Measurements from ENCODE around the gene RUFY3. TPM values are rescaled to one million over a fixed set of nuclear protein-coding genes. Genes with fewer than 3 reads are reported as not detected.
"Not testable (repeated sequence)": the region's sequence is repeated elsewhere in the genome, so short reads cannot be mapped to it uniquely, and the experiment has no call there.

The RUFY3 gene
- polyA plus RNA-seq, 1 donor from 2014 or later: 16.8 TPM

DNA sequence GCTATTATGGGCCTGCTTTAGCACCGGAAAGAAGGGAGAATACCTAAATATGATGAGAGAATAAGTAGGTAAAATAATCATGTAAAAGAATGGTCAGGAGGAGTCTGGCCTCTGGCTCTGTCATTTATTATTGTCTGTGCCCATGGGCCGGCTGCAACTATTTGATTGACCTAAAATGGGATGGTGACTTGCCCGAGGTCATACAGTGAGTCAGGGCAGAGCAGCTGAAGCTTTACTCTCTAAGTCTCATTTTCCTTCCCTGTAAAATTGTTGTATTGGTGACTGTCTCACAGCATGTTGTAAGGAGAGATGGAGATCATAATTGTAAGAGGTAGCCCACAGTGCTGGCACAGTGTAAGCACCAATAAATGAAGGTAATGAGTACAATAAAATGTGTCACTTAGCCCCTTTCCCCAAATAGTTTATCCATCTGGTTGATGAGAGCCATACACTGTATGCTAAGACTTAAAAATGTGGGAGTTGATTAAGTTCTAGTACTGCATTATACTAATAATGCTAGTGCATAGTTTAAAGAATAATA lies 39.6 kb downstream of the RUFY3 start:
- no peak overlapping the region for H3K27ac Mint-ChIP-seq
- peaks cover 6% of the 10 kb centered on the region for H3K36me3 Mint-ChIP-seq
- no peak overlapping the region for H3K4me3 Mint-ChIP-seq
- no peaks in the 10 kb centered on the region for H3K9me3 Mint-ChIP-seq
- peaks cover 10 to 19% (median 13%) of the 10 kb centered on the region in 3 donors for H3K4me1 Mint-ChIP-seq
- H3K27me3 Mint-ChIP-seq: no peaks in the 10 kb centered on the region

DNA sequence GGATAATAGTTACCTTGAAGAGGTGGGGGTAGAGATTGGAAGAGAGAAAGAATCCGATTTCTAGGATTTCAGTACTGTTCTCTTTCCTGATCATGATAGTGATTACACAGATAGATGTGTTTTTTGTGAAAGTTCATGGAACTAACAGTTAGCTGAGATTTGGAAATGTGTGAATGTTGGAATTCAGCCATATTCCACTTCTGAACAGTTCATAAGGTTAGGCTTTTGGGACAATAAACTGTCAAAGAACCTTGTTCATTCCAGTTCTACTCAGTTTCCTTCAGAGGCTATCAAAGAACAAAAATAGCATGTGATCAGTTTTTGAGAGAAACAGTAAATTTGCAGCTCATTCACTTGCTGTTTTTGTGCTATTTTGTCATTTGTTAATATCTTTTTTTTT lies 43.6 kb downstream of the RUFY3 start:
- Mint-ChIP-seq H3K4me3 (no peak overlapping the region), H3K27ac (no peak overlapping the region), H3K9me3 (no peaks in the 10 kb centered on the region), H3K4me1 (peaks cover 0 to 5% (median 0%) of the 10 kb centered on the region in 3 donors), H3K27me3 (no peaks in the 10 kb centered on the region), H3K36me3 (peaks cover 10% of the 10 kb centered on the region)

DNA sequence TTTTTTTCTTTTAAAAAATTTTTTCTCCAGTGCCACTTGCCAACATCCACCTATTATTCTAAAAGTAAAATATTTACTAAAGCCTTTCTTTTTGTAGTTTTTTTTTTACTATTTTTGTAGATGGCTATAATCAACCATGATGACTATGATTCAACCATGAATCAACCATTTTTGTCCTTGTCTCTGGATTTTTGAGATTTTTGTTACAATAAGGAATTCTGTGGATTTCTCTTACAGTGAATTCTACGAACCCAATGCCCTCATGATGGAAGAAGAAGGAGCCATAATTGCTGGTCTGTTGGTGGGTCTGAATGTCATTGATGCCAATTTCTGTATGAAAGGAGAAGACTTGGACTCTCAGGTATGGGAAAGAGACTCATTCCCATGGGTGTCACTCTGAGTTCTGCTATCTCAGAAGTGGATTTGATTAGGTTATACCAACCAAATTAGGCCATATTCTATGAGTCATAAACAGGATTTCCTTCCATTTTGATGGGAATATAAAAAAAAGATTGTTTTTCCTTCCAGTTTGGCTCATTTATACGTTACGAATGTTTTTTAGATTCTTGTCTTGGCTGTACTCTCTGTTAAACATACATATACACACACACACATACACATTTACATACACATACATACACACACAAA lies 46.7 kb downstream of the RUFY3 start:
- Mint-ChIP-seq H3K27me3 (no peaks in the 10 kb centered on the region), H3K9me3 (no peaks in the 10 kb centered on the region), H3K27ac (no peak overlapping the region), H3K4me1 (peaks cover 0 to 5% (median 0%) of the 10 kb centered on the region in 3 donors), H3K36me3 (peaks cover 12% of the 10 kb centered on the region), H3K4me3 (no peak overlapping the region)

DNA sequence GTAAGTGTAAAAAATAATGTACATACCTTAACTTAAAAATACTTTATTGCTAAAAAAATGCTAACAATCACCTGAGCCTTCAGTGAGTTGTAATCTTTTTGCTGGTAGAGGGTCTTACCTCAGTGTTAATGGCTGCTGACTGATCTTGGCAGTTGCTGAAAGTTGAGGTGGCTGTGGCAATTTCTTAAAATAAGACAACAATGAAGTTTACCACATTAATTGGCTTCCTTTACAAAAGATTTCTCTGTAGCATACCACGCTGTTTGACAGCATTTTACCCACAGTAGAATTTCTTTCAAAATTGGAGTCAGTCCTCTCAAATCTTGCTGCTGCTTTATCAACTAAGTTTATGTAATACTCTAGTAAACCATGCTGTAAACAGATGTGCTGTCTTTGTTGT lies 47.6 kb downstream of the RUFY3 start:
- not testable (repeated sequence) for H3K27ac Mint-ChIP-seq, H3K4me3 Mint-ChIP-seq, H3K27me3 Mint-ChIP-seq, H3K4me1 Mint-ChIP-seq, H3K9me3 Mint-ChIP-seq
- peaks cover 12% of the 10 kb centered on the region for H3K36me3 Mint-ChIP-seq

DNA sequence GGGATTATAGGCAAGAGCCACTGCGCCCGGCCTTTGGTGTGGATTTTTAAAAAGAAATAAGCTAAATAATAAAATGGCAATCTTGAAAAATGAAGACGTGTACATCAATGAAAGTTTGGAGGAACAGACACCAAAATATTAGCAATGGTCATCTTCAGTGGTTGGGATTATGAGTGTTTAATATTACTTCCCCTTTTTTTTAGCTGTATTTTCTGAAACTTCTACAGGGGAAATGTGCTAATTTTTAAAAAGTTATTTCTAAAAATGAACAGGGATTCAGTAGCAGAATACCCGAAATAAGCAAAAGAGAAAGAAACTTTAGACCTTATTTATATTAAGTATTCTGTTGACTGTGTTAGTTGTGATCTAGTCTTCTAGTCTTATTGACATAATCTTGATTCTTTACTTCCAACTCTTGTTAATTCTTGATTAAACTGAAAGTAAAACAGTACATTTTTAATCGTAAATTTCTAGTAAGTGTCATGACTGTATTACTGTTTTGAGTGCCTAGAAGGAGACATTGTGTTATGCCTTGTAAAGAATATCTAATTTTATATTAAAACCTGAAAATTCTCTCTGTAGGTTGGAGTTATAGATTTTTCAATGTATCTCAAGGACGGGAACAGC lies 51.3 kb downstream of the RUFY3 start:
- no peak overlapping the region for H3K27ac Mint-ChIP-seq
- no peak overlapping the region for H3K4me3 Mint-ChIP-seq
- H3K4me1 Mint-ChIP-seq: peaks cover 0 to 5% (median 0%) of the 10 kb centered on the region in 3 donors
- peaks cover 5% of the 10 kb centered on the region for H3K36me3 Mint-ChIP-seq
- H3K9me3 Mint-ChIP-seq: no peaks in the 10 kb centered on the region
- H3K27me3 Mint-ChIP-seq: no peaks in the 10 kb centered on the region

DNA sequence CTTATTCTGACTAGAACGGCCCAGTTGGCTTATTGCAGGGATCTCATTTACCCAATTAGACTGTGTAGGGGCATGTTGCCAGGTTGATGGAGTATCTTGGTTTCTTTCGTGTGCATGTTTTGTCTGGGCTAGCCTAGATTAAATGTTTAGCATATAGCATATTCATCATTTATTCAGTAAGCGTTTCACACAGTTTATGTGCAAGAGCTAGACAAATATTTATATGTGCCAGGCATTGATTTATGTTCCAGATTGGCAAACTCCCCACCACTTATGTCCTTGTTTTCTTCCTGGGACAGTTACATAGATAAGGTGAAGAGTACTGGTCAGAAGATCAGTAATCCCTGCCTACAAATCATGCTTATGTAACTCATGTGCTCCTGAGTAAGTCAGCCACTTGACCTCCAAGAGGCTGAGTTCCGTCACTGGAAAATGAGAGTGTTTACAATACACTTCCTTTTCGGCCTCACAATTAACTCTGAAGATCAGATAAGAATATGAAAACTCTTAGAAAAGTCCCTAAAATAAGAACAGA lies 57.2 kb downstream of the RUFY3 start:
- H3K4me3 Mint-ChIP-seq: no peak overlapping the region
- H3K27ac Mint-ChIP-seq: no peak overlapping the region
- no peaks in the 10 kb centered on the region for H3K27me3 Mint-ChIP-seq
- H3K9me3 Mint-ChIP-seq: no peaks in the 10 kb centered on the region
- H3K36me3 Mint-ChIP-seq: peaks cover 5% of the 10 kb centered on the region
- H3K4me1 Mint-ChIP-seq: no peaks in the 10 kb centered on the region

DNA sequence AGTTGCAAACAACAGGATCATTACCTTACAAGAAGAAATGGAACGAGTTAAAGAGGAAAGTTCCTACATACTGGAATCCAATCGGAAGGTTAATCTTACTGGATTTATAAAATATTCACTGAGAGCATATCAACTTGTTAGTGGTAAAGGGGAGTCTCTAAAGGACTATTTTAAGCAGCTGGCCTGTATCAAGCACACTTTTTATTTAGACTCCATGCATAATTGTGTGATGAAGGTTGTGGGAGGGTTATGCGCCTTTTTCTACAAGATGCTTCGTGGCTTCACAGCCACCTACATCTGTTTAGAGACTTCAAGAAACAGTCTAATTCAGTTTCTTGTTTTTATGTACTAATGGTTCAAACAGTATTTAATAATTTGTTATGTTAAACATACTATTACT lies 61.3 kb downstream of the RUFY3 start:
- H3K27ac Mint-ChIP-seq: no peak overlapping the region

DNA sequence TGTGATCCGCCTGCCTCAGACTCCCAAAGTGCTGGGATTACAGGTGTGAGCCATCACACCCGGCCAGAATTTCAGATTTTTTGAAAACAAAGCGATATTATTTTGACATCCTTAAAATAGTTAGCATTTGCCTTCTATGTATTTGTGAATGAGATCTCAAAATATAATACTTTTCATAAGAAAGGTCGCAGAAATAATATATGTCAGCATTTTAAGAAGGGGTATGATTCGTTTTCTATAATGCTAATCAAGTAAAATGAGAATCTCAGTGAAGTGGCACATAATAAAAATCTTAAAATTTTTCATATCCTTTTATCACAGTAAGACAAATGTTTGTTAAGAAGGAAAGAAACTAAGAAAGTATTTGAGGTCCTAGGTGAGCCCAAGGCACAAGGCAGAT lies 65.7 kb downstream of the RUFY3 start:
- no peak overlapping the region for H3K4me3 Mint-ChIP-seq
- H3K36me3 Mint-ChIP-seq: peaks cover 14% of the 10 kb centered on the region
- no peak overlapping the region for H3K27ac Mint-ChIP-seq

More for the DNA sequence above, 61.3 kb downstream of the RUFY3 start:
- Mint-ChIP-seq H3K36me3 (peaks cover 13% of the 10 kb centered on the region), H3K27me3 (no peaks in the 10 kb centered on the region), H3K4me3 (no peak overlapping the region), H3K4me1 (no peaks in the 10 kb centered on the region), H3K9me3 (no peaks in the 10 kb centered on the region)

DNA sequence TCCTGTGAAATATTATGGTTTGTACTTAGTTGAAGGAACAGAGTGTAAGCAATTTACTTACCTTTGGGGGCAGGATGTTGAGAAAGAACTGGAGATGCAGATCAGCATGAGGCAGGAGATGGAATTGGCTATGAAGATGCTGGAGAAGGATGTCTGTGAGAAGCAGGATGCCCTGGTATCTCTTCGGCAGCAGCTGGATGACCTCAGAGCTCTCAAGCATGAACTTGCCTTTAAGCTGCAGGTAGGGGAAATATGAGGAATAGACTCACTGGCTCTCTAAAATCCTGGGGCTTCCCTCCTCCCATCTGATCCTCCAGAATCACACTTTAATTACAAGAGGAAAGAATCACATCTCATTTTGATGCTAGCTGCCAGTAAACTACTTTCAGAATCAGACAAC lies 67.0 kb downstream of the RUFY3 start:
- Mint-ChIP-seq H3K27ac (no peak overlapping the region), H3K27me3 (no peaks in the 10 kb centered on the region), H3K4me1 (peaks cover 0 to 4% (median 0%) of the 10 kb centered on the region in 3 donors), H3K36me3 (peaks cover 18% of the 10 kb centered on the region), H3K9me3 (no peaks in the 10 kb centered on the region), H3K4me3 (no peak overlapping the region)

More for the DNA sequence above, 65.7 kb downstream of the RUFY3 start:
- no peaks in the 10 kb centered on the region for H3K27me3 Mint-ChIP-seq
- peaks cover 0 to 4% (median 0%) of the 10 kb centered on the region in 3 donors for H3K4me1 Mint-ChIP-seq
- no peaks in the 10 kb centered on the region for H3K9me3 Mint-ChIP-seq

DNA sequence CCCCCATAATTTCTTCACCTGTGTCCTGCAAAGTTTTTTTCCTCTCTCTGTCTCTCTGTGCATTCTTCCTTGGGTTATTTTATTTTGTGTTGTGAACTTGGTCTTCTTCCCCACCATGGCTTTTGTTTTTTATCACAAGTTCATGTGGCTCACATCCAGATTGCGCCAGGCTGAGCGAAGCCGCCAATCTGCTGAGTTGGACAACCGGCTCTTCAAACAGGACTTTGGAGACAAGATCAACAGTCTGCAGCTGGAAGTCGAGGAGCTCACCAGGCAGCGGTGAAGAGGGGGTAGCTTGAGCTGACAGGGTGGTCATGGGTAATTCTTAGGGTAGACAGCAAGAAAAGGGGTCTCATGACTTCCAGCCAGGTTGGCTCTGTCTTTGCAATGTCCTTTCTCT lies 71.9 kb downstream of the RUFY3 start:
- H3K9me3 Mint-ChIP-seq: no peaks in the 10 kb centered on the region
- H3K4me3 Mint-ChIP-seq: no peak overlapping the region
- peaks cover 0 to 4% (median 0%) of the 10 kb centered on the region in 3 donors for H3K4me1 Mint-ChIP-seq
- H3K36me3 Mint-ChIP-seq: peaks cover 14% of the 10 kb centered on the region
- no peaks in the 10 kb centered on the region for H3K27me3 Mint-ChIP-seq
- no peak overlapping the region for H3K27ac Mint-ChIP-seq

DNA sequence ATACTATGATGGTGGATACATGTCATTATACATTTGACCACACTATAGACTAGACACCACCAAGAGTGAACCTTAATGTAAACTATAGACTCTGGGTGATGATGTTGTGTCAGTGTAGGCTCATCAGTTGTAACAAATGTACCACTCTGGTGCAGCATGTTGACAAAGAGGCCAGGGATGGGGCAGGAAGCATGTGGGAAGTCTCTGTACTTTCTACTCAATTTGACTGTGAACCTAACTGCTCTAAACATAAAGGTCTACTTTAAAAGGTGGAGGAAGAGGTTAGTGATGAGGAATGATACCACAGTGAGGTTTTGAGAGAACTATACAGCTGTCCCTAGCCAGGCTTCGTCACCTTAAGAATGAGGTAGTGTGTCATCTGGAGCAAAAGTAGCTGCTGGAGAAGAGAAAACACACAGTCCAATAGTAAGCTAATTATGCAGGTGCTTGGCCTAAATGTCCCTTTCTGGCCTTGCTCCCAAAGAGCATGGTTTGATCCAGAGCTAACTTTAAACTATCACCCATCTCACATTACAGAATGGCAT lies 79.6 kb downstream of the RUFY3 start:
- no peaks in the 10 kb centered on the region for H3K27me3 Mint-ChIP-seq
- H3K9me3 Mint-ChIP-seq: no peaks in the 10 kb centered on the region
- no peak overlapping the region for H3K4me3 Mint-ChIP-seq
- peak overlapping the region in 1 of 3 donors; percentile 57 for H3K27ac Mint-ChIP-seq
- peaks cover 7% of the 10 kb centered on the region for H3K36me3 Mint-ChIP-seq
- H3K4me1 Mint-ChIP-seq: no peaks in the 10 kb centered on the region

DNA sequence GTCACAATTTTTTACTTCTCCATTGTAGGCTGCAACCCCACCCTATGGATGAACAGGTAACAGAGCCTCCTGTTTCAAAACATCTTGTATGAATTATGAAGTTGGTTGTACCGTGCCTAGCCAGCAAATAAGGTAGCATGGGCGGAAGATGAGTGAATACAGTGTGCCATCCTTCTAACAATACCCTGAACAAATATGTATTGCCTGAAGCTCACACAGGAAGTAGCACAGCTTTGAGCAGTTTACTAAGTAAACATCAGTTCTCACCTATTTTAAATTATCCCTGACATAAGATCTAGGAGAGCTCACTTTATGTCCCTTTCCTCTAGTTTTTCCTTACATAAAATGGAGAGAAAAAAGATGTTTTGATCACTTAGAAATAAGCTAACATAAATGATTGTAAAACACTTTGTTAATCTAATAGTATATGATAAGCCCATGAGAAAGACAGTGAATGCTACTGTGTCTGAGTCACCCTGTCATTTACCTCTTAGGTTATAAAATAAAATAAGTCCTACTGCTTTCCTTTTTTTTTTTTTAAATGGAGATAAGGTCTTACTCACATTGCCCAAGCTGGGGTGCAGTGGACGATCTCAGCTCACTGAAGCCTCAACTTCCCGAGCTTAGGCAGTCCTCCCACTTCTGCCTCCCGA lies 81.3 kb downstream of the RUFY3 start:
- Mint-ChIP-seq H3K27ac (peak overlapping the region in 1 of 3 donors; percentile 2), H3K36me3 (peaks cover 4% of the 10 kb centered on the region), H3K9me3 (no peaks in the 10 kb centered on the region), H3K4me1 (no peaks in the 10 kb centered on the region), H3K27me3 (no peaks in the 10 kb centered on the region), H3K4me3 (no peak overlapping the region)

DNA sequence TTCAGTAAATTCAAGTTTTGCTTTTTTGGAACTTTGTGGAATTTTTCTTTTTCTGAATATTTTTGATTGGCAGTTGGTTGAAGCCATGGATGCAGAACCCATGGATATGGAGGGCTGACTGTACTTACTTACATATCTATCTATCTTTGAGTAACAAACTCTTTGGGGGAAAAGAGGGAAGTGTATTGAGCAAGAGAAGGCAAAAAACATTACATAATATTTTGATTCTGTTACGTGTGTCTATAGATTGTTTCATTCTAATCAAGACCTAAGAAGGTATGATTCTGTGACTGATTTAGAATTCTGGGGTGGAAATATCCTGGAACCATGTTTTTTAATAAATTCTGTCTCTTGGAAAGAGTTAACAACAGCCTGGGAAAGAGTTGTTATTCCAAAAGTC lies 86.4 kb downstream of the RUFY3 start:
- Mint-ChIP-seq H3K9me3 (no peaks in the 10 kb centered on the region), H3K4me1 (peaks cover 0 to 5% (median 0%) of the 10 kb centered on the region in 3 donors), H3K27me3 (no peaks in the 10 kb centered on the region), H3K36me3 (peaks cover 8% of the 10 kb centered on the region), H3K27ac (no peak overlapping the region), H3K4me3 (no peak overlapping the region)

DNA sequence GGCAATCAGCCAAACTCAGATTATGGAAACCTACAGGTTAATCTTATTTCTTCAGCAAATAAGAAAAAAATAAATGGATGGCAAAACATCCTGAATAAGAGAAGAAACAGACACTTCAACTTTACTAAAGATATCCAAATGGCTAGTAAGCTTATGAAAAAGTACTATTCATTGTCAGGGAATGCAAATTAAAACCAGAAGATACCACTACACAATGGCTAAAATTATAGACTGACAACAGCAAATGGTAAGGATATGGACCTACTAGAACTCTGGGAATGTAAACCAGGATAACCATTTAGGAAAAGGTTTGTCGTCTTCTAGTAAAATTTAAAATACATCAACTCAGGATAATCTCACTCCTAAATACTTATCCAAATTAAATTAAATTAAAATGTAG lies 93.6 kb downstream of the RUFY3 start:
- H3K4me3 Mint-ChIP-seq: no peak overlapping the region
- no peak overlapping the region for H3K27ac Mint-ChIP-seq
- no peaks in the 10 kb centered on the region for H3K27me3 Mint-ChIP-seq
- H3K4me1 Mint-ChIP-seq: peaks cover 16 to 20% (median 20%) of the 10 kb centered on the region in 3 donors
- peaks cover 3% of the 10 kb centered on the region for H3K36me3 Mint-ChIP-seq
- H3K9me3 Mint-ChIP-seq: no peaks in the 10 kb centered on the region

DNA sequence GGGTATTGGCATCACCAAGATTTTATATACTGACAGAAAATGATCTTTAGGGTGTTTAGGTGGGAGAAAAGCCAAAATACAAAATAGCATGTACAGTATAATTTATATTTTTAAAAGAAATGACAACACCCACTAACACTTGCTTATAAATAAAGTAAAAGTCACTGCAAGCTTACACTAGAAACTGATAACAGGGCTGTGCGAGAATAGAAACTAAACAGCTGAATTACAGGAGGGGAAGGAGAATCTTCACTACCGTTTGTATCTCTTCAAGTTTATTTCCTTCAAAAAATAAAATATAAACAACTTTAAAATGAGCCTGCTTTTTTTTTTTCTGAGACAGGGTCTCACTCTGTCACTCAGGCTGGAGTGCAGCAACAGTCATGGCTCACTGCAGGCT lies 95.1 kb downstream of the RUFY3 start:
- Mint-ChIP-seq H3K27ac (no peak overlapping the region), H3K36me3 (peaks cover 3% of the 10 kb centered on the region), H3K9me3 (no peaks in the 10 kb centered on the region), H3K4me1 (peaks cover 16 to 20% (median 18%) of the 10 kb centered on the region in 3 donors), H3K27me3 (no peaks in the 10 kb centered on the region), H3K4me3 (no peak overlapping the region)
